A549 (cell line): ENCODE measurements around the gene MTHFSD.

ENCODE experiments used
- CBX8 ChIP-seq: fragments of 200-600 bp; sonication (generic); IDR thresholded peaks from 2 replicates; pipeline ENCODE4 v1.6.1; 2016
- JUN ChIP-seq, 2 experiments: fragments of >200 bp; sonication (Bioruptor Twin); formaldehyde crosslinking; IDR thresholded peaks; 2 replicates in 1 of 2; 3 replicates in 1 of 2; pipeline ENCODE4 v1.6.1; 2016 to 2017
- SREBF2 ChIP-seq: fragments of 450-650 bp; IDR thresholded peaks from 2 replicates; pipeline ENCODE4 v1.6.1; 2014; ENCODE audit warnings: mild to moderate bottlenecking, moderate library complexity
- ZFP36 ChIP-seq: fragments of 450-650 bp; IDR thresholded peaks from 2 replicates; pipeline ENCODE4 v1.6.1; 2014; ENCODE audit warnings: borderline replicate concordance; ENCODE audit not compliant: partially characterized antibody
- TF ChIP-seq, protein P1 (sequence below): fragments of >200 bp; sonication (Bioruptor Twin); formaldehyde crosslinking; IDR thresholded peaks from 3 replicates; pipeline ENCODE4 v1.5.1; 2016
- TF ChIP-seq, protein P2 (sequence below): fragments of 450-650 bp; IDR thresholded peaks from 2 replicates; pipeline ENCODE4 v1.6.1; 2014; ENCODE audit warnings: antibody characterized with exemption
- TF ChIP-seq, protein P3 (sequence below): IDR thresholded peaks from 2 replicates; pipeline ENCODE4 v1.6.1; 2012; ENCODE audit warnings: low read depth, borderline replicate concordance
- TF ChIP-seq, protein P4 (sequence below): IDR thresholded peaks from 2 replicates; pipeline ENCODE4 v1.6.1; 2012

DNA sequence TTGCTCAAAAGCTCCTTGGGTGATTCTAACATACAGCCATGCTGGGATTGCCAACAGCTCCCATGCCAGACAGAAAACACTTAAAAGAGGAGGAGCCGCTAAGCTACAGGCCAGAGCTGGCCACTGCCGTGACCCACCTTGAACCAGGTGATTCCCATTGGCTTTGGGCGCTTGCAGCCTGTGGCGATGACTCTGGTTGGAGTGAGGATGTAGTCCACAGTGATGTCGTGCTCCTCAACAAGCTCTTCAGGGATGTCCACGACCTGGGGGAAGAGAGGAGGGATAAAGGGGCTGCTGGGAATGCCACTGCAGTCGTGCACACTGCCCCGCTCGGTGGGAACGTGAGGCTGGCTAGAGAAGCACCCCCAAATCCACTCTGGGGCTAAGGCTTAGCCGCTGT is 13.5 kb downstream of the MTHFSD start:
- TF ChIP-seq SREBF2 (no peak), CBX8 (no peak), ZFP36 (no peak), JUN (IDR thresholded peaks at IDR 0.05) (no peak)
- TF ChIP-seq, protein P1, sequence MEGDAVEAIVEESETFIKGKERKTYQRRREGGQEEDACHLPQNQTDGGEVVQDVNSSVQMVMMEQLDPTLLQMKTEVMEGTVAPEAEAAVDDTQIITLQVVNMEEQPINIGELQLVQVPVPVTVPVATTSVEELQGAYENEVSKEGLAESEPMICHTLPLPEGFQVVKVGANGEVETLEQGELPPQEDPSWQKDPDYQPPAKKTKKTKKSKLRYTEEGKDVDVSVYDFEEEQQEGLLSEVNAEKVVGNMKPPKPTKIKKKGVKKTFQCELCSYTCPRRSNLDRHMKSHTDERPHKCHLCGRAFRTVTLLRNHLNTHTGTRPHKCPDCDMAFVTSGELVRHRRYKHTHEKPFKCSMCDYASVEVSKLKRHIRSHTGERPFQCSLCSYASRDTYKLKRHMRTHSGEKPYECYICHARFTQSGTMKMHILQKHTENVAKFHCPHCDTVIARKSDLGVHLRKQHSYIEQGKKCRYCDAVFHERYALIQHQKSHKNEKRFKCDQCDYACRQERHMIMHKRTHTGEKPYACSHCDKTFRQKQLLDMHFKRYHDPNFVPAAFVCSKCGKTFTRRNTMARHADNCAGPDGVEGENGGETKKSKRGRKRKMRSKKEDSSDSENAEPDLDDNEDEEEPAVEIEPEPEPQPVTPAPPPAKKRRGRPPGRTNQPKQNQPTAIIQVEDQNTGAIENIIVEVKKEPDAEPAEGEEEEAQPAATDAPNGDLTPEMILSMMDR: no peak
- TF ChIP-seq, protein P2, sequence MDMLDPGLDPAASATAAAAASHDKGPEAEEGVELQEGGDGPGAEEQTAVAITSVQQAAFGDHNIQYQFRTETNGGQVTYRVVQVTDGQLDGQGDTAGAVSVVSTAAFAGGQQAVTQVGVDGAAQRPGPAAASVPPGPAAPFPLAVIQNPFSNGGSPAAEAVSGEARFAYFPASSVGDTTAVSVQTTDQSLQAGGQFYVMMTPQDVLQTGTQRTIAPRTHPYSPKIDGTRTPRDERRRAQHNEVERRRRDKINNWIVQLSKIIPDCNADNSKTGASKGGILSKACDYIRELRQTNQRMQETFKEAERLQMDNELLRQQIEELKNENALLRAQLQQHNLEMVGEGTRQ: no peak
- TF ChIP-seq, protein P3, sequence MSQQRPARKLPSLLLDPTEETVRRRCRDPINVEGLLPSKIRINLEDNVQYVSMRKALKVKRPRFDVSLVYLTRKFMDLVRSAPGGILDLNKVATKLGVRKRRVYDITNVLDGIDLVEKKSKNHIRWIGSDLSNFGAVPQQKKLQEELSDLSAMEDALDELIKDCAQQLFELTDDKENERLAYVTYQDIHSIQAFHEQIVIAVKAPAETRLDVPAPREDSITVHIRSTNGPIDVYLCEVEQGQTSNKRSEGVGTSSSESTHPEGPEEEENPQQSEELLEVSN: no peak
- TF ChIP-seq, protein P4, sequence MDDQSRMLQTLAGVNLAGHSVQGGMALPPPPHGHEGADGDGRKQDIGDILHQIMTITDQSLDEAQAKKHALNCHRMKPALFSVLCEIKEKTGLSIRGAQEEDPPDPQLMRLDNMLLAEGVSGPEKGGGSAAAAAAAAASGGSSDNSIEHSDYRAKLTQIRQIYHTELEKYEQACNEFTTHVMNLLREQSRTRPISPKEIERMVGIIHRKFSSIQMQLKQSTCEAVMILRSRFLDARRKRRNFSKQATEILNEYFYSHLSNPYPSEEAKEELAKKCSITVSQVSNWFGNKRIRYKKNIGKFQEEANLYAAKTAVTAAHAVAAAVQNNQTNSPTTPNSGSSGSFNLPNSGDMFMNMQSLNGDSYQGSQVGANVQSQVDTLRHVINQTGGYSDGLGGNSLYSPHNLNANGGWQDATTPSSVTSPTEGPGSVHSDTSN: no peak
